WERI-Rb-1 (cell line): ENCODE measurements around the gene RUFY2.

Experiments used
- DNase-seq: peaks from one replicate; pipeline ENCODE4 v3.0.0-alpha.2; 2020
- H3K27ac ChIP-seq: fragments of 250-450 bp; sonication (Bioruptor Pico); 2 replicates; pipeline ENCODE4 v1.5.1; 2020; ENCODE audit warnings: mild to moderate bottlenecking, moderate library complexity
- H3K27me3 ChIP-seq: fragments of 250-450 bp; sonication (Bioruptor Pico); 2 replicates; pipeline ENCODE4 v1.5.1; 2021; ENCODE audit warnings: mild to moderate bottlenecking, low read depth, moderate library complexity; ENCODE audit not compliant: insufficient read depth, severe bottlenecking
- H3K36me3 ChIP-seq: fragments of 250-450 bp; sonication (Bioruptor Pico); 2 replicates; pipeline ENCODE4 v1.5.1; 2020; ENCODE audit warnings: mild to moderate bottlenecking, moderate library complexity
- H3K4me3 ChIP-seq: 2 replicates; pipeline ENCODE4 v1.5.1; 2011; ENCODE audit warnings: low read depth, mild to moderate bottlenecking, control low read depth, low read length
- H3K9me3 ChIP-seq: fragments of 250-450 bp; sonication (Bioruptor Pico); 2 replicates; pipeline ENCODE4 v1.5.1; 2021; ENCODE audit warnings: mild to moderate bottlenecking, moderate library complexity; ENCODE audit not compliant: severe bottlenecking
- TF ChIP-seq, protein P1 (sequence below): IDR thresholded peaks from 2 replicates; pipeline ENCODE4 v1.5.1; 2011; ENCODE audit warnings: low read depth, mild to moderate bottlenecking, control low read depth, inconsistent platforms, low read length

The RUFY2 gene

DNA sequence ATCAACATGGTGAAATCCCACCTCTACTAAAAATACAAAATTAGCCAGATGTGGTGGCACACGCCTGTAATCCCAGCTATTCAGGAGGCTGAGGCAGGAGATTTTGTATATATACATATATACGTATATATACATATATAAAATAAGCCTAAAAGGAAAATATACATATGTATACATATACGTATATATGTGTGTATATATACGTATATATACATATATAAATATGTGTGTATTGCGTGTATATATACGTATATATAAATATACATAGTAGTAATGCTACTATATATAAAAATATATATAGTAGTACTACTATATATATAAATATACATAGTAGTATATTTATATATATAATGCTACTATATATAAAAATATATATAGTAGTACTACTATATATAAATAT, 47.9 kb downstream of the RUFY2 start:
- no peak overlapping the region for H3K4me3 ChIP-seq
- H3K9me3 ChIP-seq = no peaks in the 10 kb centered on the region
- no peaks in the 10 kb centered on the region for H3K27me3 ChIP-seq
- H3K36me3 ChIP-seq = peaks cover 78% of the 10 kb centered on the region
- DNase-seq = no peak
- TF ChIP-seq, protein P1, sequence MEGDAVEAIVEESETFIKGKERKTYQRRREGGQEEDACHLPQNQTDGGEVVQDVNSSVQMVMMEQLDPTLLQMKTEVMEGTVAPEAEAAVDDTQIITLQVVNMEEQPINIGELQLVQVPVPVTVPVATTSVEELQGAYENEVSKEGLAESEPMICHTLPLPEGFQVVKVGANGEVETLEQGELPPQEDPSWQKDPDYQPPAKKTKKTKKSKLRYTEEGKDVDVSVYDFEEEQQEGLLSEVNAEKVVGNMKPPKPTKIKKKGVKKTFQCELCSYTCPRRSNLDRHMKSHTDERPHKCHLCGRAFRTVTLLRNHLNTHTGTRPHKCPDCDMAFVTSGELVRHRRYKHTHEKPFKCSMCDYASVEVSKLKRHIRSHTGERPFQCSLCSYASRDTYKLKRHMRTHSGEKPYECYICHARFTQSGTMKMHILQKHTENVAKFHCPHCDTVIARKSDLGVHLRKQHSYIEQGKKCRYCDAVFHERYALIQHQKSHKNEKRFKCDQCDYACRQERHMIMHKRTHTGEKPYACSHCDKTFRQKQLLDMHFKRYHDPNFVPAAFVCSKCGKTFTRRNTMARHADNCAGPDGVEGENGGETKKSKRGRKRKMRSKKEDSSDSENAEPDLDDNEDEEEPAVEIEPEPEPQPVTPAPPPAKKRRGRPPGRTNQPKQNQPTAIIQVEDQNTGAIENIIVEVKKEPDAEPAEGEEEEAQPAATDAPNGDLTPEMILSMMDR = no peak
- no peak overlapping the region for H3K27ac ChIP-seq

DNA sequence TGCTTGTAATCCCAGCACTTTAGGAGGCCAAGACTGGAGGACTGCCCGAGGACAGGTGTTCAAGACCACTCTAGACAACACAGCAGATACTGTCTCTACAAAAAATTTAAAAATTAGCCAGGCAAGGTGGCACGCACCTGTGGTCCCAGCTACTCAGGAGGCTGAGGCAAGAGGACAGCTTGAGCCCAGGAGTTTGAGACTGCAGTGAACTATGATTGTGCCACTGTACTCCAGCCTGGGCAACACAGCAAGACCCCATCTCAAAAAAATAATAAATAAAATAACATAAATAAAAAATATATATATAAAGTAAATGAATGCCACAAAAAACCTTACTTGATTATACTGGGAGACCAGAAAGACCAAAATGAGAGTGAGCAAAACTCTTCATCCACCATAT, 53.5 kb downstream of the RUFY2 start:
- no peak overlapping the region for H3K27ac ChIP-seq
- H3K27me3 ChIP-seq = no peaks in the 10 kb centered on the region
- H3K4me3 ChIP-seq = no peak overlapping the region
- TF ChIP-seq, protein P1 = no peak
- peaks cover 69% of the 10 kb centered on the region for H3K36me3 ChIP-seq
- no peak for DNase-seq
- H3K9me3 ChIP-seq = no peaks in the 10 kb centered on the region

DNA sequence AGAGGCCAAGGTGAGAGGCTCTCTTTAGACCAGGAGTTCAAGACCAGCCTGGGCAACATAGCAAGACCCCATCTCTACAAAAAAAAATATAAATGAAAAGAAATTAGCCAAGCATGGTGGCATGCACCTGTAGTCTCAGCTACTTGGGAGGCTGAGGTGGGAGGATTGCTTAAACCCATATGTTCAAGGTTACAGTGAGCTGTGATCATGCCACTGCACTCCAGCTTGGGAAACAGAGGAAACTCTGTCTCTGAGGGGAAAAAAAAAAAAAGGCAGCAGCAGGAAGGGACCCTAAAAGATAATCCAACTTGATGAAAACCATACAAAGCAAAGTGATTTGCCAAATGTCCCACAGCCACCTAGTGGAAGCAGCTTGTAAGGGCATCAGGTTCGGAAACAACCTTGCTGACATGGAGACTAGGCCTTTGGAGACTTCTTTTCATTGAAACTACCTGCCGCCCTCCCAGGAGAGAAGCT, 58.8 kb downstream of the RUFY2 start:
- H3K36me3 ChIP-seq = peaks cover 63% of the 10 kb centered on the region
- no peaks in the 10 kb centered on the region for H3K9me3 ChIP-seq
- no peaks in the 10 kb centered on the region for H3K27me3 ChIP-seq
- no peak overlapping the region; the same call in 1 of the 2 replicates for H3K27ac ChIP-seq
- peak; percentile 53 for DNase-seq
- TF ChIP-seq, protein P1 = peak; percentile 89
- H3K4me3 ChIP-seq = no peak overlapping the region

DNA sequence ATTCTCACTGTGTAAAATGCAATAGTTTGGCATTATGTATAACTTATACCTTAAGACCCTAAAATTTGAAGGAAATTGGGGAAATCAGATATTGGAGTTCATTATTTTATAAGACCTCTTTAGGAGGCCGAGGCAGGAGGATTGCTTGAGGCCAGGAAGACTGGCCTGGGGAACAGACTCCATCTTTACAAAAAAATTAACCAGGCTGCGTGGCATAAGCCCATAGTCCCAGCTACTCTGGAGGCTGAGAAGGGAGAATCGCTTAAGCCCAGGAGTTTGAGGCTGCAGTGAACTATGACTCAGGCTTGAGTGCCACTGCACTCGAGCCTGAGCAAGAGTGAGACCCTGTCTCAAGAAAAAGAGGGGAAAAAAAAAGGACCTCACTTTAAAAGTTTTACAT, 60.3 kb downstream of the RUFY2 start:
- TF ChIP-seq, protein P1 = no peak
- Histone ChIP-seq H3K27ac (no peak overlapping the region), H3K36me3 (peaks cover 63% of the 10 kb centered on the region), H3K4me3 (no peak overlapping the region), H3K27me3 (no peaks in the 10 kb centered on the region), H3K9me3 (no peaks in the 10 kb centered on the region)
- DNase-seq = no peak

DNA sequence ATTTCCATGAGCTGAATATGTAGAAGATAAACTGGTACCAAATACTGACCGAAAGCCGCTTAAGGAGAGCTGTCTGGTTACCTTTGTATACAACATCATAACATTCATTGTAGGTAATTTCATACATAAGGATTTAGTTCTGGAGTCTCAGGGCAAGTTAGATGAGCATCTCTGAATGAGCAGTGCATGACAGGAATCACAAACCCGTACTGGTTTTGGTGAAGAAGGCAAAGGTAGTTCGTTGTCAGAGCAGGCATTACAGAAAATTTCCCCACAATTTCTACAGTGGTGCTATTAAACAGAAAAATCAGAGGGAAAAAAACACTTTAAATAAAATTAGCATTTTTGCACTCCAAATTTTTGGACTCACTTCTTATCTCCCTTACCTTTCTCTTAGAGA, 61.5 kb downstream of the RUFY2 start:
- Histone ChIP-seq H3K27me3 (no peaks in the 10 kb centered on the region), H3K27ac (peak overlapping the region; percentile 18; the same call in 1 of the 2 replicates), H3K4me3 (no peak overlapping the region), H3K9me3 (no peaks in the 10 kb centered on the region), H3K36me3 (peaks cover 73% of the 10 kb centered on the region)
- TF ChIP-seq, protein P1 = no peak
- no peak for DNase-seq

DNA sequence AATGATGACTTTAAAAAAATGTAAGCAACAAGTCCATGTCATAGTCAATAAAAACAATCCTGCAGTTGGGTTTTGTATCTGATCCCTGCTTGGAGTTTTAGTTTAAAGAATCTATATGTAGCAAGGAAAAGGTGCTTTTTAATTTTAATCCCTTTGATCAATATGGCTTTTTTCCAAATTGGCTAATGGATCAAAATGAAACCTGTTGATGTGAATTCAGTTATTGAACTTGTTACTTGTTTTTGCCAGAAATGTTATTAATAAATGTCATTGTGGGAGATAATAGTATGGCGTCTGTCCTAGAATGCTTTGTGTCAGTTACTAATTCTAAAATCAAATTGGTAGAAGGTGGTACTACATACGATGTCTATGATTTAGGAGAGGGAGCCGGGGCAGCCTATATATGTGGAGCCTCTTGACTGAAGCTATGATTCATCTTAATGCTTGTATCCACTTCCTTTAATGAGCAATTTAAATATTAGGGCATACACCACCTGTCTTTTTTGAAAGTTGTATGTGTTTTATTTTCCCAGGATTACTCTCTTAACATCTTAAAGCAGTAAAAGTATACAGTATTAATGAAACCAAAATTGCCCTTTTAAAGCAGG, 64.1 kb downstream of the RUFY2 start:
- H3K9me3 ChIP-seq = no peaks in the 10 kb centered on the region
- no peak for DNase-seq
- no peak overlapping the region for H3K27ac ChIP-seq
- no peaks in the 10 kb centered on the region for H3K27me3 ChIP-seq
- H3K36me3 ChIP-seq = peaks cover 89% of the 10 kb centered on the region
- TF ChIP-seq, protein P1 = no peak
- no peak overlapping the region for H3K4me3 ChIP-seq
